Measurements from ENCODE around the gene IDH3G.
A peak's percentile ranks its signal among the peaks of the same experiment; 100 is the strongest.

IDH3G gene

DNA sequence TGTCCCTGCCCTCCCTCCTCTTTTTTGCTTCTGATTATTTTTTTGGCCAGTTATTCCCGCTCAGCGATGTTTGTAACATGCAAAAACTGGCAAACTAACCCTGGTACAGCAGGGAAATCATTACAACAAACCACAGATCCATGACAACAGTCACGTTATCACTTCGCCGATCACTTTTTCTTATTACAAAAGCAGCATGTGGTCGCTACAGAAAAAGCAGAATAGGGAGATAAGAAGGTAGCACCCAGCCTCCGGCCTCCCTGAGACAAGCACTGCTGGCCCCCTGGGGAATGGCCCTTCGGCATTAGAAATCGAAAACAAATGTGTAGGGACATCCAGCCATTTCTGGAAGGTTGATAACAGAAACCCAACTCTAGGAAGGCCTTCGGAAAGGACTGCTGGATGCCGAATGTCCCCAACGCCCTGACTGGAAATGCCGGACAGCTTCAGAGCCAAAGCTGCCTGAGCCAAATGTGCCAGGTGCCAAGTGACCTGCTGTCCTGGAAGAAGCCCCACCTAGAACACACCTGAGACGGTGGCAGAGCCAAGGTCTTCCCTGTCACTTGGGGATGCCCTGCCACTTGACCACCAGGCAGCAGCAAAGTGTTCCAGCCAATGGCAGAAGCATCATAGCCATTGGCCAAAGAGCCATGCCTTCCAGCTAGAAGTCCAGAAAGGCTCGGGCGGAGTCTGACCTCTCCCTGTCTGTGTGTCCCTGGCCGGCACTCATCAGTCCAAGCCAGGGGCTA lies 2.9 kb downstream of the IDH3G start:
- DNase-seq: no peak

DNA sequence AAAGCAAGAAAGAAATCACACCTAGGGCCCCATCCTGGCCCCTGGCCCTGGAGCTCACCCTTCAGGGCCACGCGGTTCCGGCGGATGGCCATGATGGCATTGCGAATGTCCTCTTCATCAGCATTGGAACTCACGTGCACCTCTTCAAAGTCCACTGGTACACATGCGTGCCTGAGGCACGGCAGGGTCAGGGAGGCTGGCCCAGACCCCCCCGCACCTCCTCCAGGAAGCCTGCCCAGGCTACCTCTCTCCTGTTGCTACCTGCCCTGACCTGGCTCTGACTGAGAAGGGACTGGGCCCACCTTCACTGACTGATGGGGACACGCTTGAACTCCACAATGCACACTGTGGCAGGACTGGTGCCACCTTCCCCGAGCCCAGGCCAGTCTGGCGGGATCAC lies 4.5 kb downstream of the IDH3G start:
- DNase-seq: no peak

DNA sequence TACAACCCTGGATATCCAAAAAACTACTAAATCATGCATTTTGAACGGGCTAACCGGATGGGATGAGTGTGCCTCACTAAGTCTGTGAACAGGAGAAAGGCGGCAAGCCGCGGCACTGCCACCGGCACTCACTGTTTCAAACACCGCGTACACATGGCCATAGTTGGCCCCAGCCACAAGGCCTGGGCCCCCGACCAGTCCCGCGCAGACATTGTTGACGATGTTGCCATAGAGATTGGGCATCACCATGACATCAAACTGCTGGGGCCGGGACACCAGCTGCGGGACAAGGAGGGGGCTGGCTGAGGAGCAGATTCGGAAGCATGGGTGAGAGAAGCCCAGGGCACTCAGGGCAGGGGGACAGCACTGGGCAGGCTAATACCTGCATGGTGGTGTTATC lies 7.5 kb downstream of the IDH3G start:
- peak in 1 of 56 donors; percentile 6 for DNase-seq

DNA sequence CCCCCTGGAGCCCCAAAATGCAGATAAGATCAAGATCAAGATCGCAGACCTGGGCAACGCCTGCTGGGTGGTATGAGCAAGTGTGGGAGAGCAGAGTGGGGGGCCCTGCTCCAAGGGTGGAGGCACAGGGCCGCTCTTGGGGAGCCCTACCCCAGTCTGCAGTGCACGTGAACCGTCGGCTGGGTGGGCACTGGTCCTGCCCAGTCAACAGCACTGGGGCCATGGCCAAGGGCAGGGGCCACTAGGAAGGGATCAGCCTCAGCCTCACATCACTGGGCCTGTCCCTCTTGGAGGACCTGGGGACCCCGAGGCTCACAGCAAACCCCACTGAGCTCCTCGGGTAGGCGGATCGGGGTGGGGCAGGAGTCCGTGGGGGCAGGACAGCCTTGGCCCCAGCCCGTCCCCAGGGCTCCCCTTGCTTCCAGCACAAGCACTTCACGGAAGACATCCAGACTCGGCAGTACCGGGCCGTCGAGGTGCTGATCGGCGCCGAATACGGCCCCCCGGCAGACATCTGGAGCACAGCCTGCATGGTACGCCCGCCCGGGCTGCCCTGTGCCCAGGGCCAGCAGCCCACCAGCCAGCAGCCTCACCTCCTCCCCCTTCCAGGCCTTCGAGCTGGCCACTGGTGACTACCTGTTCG lies 9.7 kb downstream of the IDH3G start:
- DNase-seq: no peak

DNA sequence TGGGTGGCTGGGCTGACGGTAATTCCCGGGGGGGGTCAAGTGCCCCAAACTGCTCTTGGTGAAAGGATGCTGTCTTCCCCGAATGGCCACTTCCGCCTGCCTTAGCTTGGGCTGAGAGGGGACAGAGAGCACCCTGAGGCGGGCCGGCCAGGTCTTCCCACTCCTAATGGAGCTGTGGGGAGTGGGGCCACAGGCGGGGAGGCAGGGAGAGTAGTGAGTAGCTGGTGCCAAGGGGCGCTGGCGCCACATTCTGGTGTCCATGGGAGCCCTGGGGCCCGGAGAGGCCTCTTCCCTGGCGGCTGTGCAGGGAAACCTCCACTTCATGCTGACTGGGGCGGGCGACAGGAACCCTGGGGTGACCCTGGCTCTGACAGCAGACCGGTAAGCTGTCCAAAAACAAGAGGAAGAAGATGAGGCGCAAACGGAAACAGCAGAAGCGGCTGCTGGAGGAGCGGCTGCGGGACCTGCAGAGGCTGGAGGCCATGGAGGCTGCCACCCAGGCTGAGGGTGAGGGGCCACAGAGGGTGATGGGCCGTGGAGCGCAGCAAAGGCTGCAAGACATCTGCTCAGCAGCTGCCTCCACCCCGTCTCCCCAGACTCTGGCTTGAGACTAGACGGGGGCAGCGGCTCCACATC lies 10.7 kb downstream of the IDH3G start:
- DNase-seq: no peak

DNA sequence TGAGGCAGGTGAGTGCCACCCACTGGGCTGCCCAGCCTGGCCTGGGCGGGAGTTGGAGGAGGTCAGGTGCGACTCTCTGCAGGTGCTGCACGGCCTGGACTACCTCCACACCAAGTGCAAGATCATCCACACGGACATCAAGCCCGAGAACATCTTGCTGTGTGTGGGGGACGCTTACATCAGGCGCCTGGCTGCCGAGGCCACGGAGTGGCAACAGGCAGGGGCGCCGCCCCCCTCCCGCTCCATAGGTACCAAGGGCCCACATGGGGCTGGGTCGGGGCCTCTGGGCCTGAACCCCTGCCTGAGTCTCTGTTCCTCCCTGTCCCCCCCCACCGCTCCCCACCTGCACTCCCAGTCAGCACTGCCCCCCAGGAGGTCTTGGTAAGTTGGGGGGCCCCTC lies 11.3 kb downstream of the IDH3G start:
- DNase-seq: no peak

DNA sequence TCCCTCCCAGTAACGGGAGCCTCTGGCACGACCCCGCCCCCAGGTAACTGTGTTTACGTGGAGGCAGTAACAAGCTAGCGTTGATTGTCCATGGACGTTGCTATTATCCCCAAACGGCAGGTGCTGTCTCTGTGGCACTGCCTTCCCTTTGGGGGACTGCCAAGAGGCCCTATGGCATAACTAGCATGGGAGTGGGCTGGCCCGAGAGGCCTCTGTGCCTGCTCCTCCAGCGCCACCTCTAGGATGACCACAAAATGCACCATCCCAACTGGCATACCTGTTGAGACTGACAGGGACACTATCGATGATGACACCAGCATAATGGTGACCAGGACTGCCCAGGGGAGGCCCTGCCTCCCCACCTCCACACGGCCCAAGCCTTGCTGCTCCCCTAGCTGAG lies 11.9 kb downstream of the IDH3G start:
- peak in 15 of 56 donors; percentile 2 to 38 (median 20) for DNase-seq

DNA sequence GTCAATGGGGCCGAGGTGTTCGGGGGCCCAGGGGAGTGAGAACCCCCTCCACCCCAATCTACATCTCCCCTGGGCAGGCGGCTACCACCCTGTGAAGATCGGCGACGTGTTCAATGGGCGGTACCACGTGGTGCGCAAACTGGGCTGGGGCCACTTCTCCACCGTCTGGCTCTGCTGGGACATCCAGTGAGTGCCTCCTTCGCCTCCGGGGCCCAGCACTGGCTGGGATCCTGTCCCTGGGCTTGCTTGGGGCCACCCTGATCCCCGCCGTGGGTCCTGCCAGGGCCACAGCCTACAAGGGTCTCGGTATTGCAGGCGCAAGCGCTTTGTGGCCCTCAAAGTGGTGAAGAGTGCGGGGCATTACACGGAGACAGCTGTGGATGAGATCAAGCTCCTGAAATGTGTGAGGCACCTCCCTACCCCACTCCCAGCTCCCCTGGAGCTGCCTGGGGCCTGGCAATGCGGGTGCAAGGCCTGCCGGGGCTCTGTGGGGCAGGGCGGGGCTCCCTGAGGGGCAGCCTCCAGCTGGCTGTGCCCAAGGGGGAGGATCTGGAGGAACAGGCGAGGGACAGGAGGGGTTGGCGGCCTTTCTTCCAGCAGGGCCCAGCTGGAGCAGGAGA lies 12.6 kb downstream of the IDH3G start:
- peak in 3 of 56 donors; percentile 6 to 21 (median 16) for DNase-seq

DNA sequence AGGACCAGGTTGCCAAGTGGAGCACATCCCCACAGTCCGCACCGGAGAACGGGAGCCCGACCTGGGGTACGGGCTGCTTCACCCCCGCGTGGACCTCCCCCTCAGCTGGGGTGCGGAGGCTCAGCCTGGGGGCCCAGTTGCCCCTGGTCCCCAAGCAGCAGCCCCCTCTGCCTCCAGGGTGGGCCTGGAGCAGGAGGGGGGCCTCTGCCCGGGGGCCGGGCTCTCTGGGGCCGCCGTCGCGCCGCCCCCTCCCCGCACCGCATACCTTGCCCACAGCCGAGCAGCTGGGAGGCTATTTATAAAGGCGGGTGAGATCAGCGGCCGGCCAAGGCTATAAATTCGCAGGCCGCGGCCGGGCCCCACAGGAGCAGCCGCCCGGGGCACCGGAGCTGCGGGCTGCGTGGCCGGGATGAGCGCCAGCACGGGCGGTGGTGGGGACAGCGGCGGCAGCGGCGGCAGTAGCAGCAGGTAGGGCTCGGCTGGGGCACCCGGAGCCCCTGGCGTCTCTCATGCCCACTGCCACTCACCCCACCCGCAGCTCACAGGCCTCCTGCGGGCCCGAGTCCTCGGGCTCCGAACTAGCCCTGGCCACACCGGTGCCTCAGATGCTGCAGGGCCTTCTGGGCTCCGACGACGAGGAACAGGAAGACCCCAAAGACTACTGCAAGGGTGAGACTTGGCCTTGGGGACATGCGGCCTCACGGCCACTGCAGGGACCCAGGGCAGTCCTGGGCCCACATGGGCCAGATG lies 13.3 kb downstream of the IDH3G start, which contains the start of gene SRPK3:
Gene SRPK3, plus strand, starts transcription at position 364 of the 750 bp plus-strand sequence. Its CDS starts 46 bp downstream, at position 410.
- DNase-seq: no peak

DNA sequence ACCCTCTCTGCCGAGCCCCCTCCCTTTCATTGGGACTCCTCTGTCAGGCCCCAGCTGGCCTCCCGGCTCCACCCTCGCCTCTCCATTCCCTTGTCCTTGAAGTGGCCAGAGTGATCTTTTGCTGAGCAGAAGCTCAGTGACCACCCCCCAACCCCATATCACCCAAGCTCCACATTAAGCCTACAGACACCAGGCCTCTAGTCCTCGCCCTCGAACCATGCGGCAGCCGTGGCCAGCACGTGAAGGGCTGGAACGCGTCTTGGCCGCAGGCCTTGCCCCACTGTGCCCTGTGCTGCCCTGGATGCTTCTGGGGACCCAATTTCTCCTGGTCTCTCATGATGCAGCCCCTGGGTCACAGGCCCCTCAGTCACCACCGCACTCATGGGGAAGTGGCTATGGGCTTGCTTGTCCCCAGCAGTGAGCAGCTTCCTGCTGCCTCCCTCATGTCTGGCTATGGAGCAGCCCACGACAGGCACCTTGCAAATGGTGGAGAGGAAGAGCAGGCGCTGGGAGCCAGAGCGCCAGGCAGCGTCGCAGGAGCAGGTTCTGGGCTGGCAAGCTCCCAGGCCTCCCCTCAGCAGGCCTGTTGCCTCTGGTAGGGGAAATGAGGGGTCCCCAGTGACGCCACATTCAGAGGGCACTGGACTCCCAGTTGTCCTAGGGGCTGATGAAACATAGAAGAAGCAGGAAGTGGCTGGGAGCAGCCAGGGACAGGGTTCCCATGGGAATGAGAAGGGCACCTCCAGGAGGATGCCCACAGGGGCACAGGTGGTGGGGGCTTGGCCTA lies 14.1 kb downstream of the IDH3G start:
- no peak for DNase-seq

DNA sequence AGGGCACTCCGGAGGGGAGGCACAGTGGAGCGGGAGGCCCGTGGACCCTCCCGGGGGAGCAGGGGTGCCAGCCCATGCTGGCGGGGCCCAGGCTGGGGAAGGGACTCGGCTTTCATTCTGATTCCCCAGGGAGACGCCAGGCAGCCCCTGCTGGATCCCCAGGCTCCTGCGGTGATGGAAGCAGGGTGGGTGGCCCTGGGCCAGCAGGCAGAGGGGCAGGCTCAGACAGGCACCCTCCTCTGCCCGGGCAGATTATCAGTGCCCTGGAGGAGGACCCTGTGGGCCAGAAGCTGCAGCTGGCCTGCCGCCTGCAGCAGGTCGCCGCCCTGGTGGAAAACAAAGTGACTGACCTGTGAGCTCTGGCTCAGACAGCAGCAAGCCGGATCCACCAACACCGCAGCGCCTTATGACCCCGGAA lies 15.5 kb downstream of the IDH3G start:
- DNase-seq: no peak

DNA sequence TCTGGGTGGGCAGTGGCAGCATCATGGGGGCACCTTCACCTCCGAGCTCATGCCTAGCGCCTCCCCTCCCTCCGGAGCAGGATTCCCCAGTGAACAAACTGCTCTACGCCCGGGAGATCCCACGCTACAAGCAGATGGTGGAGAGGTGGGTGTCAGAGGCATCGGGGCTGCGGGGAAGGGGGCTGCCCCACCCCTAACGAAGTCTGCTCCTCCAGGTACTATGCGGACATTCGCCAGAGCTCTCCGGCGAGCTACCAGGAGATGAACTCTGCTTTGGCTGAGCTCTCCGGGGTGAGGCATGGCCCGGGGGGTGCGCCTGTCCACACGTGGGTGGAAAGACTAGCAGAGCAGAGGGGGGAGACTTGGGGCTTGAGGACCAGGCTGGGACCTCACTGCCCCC lies 16.0 kb downstream of the IDH3G start:
- DNase-seq: no peak

DNA sequence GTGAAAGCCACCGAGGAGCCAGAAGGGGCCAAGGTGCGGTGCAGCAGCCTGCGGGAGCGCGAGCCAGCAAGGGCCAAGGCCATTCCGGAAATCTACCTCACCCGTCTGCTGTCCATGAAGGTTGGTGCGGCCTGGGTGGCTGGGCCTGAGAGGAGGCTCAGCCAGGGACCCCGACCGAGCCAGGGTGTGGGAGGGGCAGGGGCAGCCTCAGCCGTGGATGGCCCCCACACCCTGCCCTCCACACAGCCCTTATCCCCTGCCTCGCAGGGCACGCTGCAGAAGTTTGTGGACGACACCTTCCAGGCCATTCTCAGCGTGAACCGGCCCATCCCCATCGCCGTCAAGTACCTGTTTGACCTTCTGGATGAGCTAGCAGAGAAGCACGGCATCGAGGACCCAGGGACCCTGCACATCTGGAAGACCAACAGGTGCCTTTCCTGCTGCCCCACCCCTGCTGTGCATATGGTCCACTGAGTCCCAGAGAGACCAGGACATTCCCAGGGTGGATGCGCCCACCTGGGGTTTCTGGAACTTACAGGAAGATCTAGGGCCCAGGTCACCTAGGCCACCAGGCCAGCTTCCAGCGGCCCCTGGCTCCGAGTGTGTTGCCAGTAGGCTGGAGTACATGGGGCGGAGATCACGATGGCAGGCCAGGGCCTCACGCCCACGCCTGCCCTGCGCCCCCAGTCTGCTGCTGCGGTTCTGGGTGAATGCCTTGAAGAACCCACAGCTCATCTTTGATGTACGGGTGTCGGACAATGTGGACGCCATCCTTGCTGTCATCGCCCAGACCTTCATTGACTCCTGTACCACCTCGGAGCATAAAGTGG lies 16.7 kb downstream of the IDH3G start:
- DNase-seq: no peak

DNA sequence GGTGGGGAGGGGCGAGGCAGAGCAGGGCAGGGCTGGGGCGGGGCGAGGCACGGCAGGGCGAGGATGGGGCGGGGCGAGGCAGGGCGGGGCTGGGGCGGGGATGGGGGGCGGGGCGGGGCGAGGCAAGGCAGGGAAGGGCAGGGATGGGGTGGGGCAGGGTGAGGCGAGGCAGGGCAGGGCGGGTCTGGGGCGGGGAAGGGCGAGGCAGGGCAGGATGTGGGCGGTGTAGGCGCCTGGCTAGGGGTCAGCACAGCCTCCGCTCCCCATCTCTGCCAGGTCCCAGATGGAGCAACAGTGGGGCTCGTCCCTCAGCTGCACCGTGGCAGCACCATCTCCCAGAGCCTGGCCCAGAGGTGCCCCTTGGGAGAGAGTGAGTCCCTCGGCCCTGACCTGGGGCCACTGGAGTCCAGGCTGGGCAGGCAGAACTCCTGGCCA lies 17.5 kb downstream of the IDH3G start:
- no peak for DNase-seq

DNA sequence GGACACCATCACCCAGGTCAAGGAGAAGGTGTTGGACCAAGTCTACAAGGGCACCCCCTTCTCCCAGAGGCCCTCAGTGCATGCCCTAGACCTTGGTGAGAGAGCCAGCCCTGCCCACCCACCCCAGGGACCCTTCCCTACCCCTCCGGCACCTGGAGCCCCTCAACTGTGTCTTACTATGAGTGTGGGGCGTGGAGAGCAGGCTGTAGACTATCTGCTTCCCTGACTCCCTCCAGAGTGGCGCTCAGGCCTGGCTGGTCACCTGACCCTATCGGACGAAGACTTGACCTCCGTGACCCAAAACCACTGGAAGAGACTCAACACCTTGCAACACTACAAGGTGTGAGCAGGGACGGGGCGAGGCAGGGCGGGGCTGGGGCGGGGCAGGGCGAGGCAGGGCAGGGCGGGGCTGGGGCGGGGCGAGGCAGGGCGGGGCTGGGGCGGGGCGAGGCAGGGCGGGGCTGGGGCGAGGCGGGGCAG lies 18.0 kb downstream of the IDH3G start:
- no peak for DNase-seq

DNA sequence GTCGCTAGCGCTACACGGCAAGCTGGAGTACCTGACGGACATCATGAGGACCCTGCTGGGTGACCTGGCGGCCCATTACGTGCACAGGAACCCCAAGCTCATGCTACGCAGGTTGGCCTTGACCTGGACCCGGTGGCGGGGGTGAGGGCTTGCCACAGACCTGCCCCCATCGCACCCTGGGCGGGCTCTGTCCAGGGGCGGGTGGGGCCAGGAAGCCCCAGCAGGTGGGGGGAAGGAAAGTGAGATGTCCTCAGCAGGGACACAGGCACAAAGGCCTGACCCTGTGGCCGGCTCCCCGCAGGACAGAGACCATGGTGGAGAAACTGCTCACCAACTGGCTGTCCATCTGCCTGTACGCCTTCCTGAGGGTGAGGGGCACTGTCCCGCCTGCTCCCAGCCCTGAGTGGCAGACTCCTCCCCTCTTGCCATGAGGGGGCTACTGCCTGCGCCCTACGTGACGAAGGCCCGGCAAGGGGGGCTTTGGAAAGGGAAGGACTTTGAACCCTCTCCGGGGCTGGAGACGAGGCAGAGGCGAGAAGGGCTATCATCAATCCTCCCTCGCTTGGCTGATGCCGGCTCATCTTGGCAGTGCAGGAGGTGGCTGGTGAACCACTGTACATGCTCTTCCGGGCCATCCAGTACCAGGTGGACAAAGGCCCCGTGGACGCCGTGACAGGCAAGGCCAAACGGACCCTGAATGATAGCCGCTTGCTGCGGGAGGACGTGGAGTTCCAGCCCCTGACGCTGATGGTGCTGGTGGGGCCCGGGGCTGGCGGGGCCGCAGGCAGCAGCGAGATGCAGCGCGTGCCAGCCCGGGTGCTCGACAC lies 18.7 kb downstream of the IDH3G start:
- no peak for DNase-seq

DNA sequence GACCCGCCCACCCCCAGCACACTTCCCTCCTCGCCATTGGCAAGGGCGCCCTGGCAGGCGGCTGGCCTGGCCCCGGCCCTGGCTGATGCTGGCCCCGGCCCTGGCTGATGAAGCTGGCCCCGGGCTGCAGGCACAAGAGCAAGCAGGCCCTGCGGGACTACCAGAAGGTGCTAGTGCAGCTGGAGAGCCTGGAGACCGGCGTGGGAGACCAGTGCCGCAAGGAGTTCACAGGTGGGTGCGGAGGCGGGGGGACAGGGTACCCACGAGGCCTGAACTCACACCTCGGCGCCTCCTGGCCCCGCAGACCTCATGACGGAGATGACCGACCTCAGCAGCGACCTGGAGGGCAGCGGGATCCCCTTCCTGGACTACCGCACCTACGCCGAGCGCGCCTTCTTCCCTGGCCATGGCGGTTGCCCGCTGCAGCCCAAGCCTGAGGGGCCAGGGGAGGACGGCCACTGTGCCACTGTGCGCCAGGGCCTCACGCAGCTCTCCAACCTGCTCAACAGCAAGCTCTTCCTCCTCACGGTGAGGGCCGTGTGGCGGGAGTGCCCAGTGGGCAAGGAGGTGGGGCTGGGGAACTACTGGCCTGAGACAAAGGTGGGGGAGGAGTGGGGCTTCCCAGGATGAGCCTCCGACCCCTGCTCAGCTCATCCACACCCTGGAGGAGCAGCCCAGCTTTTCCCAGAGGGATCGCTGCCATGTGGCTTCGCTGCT lies 19.4 kb downstream of the IDH3G start:
- DNase-seq: no peak

Data from amygdala (tissue), 56 donors.